ENCODE data around the gene CRACR2B.
A peak's percentile ranks its signal among the peaks of the same experiment; 100 is the strongest.

CRACR2B gene

GRCh38 chr11:827146-827896 is 398 bp upstream of the CRACR2B start:
- no peak for DNase-seq (ENCODE audit: low read depth)

- DNase-seq (ENCODE audit: low read depth) = no peak
Measured at GRCh38 chr11:828506-829175, 922 bp downstream of the CRACR2B start.

- DNase-seq (ENCODE audit: low read depth) = no peak
Measured at GRCh38 chr11:829176-829846, 1.6 kb downstream of the CRACR2B start.

DNA sequence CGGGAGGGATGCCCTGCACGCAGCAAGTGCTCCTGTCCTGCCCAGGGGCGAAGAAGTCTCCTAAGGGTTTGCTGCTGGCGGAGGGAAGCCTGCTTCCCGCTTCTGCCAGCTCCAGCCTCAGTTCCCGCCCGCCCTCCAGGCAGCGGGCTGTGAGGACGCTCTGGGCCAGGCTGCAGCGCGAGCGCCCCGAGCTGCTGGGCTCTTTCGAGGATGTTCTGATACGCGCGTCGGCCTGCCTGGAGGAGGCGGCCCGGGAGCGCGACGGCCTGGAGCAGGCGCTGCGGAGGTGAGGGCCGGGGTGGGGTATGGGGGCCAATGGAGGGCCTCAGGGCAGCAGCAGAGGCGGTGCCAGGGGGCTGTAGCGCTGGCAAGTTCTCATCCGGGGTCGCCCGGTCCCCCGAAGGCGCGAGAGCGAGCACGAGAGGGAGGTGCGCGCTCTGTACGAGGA is 2.2 kb downstream of the CRACR2B start:
- no peak for DNase-seq (ENCODE audit: low read depth)

- peak; percentile 33 for DNase-seq (ENCODE audit: low read depth)
Measured at GRCh38 chr11:830295-831117, 2.8 kb downstream of the CRACR2B start.

- DNase-seq (ENCODE audit: low read depth) = no peak
Measured at GRCh38 chr11:831118-831864, 3.6 kb downstream of the CRACR2B start.

GRCh38 chr11:831961-832528 is 4.3 kb downstream of the CRACR2B start:
- DNase-seq (ENCODE audit: low read depth) = no peak

DNA sequence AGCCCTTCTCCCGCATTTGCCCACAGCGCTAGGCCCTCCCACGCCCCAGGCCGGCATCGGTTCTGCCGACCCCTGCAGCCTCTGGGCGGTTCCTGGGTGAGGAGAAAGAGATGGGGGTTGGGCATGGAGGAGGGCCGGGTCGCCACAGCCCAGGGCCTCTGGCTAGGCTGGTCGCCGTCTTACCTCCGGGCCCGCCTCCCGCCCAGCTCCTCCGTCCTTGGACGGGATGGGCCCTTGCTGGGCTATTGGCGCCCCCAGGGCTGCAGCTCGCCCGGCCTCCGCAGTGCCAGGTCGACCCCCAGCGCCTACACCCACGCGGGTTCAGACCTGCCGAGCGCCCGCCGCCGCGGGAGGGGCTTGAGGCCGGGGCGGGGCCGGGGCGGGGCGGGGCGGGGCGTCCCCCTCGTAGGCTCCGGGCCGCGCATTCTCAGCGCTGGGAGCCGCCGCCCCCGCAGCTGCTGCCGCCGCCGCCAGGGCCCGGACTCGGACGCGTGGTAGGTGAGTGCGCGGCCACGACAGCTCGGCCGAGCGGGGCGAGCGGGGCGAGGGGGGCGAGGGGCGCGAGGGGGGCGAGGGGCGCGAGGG is 4.9 kb downstream of the CRACR2B start, which contains the start of gene CD151:
Gene CD151 (plus strand): TSS at position 424 of the 585 bp plus-strand sequence. CDS start 3,118 bp downstream, outside the sequence.
- DNase-seq (ENCODE audit: low read depth) = no peak

- DNase-seq (ENCODE audit: low read depth) = no peak
Measured at GRCh38 chr11:833114-833791, 5.5 kb downstream of the CRACR2B start.

DNA sequence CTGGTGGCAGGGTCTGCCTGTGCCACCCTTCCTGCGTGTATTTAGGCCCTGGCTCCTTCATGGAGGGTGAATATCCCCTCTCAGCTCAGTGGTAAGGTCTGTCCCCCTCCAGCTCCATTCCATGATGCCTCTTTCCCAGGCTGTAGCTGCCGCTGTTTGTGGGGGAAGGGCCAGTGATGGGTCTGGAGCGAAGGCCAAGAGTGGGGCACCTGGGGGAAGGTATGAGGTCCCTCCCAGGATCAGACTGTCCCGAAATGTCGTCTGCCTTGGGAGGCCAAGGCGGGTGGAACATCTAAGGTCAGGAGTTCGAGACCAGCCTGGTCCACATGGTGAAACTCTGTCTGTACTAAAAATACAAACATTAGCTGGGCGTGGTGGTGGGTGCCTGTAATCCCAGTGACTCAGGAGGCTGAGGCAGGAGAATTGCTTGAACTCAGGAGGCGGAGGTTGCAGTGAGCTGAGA is 6.2 kb downstream of the CRACR2B start:
- no peak for DNase-seq (ENCODE audit: low read depth)

- no peak for DNase-seq (ENCODE audit: low read depth)
Measured at GRCh38 chr11:834371-835316, 6.9 kb downstream of the CRACR2B start.

DNA sequence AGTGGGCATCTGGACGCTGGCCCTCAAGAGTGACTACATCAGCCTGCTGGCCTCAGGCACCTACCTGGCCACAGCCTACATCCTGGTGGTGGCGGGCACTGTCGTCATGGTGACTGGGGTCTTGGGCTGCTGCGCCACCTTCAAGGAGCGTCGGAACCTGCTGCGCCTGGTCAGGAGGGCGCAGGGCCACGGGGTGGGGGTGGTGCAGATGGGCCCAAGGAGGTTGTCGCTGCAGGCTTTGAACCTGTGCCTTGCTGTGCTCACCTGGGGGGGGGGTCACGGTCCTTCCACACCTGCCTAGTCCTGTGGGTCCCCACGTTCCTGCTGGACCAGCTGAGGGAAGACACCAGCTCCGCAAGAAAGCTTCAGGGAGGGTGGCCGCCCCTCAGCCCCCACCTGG is 8.6 kb downstream of the CRACR2B start:
- DNase-seq (ENCODE audit: low read depth) = no peak

DNA sequence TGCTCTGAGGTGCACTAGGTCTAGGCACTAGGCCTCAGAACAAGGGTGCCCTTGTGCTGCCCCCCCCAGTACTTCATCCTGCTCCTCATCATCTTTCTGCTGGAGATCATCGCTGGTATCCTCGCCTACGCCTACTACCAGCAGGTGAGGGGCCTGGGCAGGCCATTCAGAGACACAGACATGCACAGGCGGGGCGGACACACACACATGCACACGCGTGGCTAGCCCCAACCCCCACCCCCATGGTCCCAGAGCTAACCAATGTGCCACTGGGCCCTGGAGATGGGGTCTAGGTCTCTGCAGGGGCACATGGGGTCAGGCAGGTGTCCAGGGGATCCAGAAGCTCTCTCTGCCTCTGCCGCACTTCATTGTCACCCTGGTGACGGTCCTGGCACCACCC is 9.0 kb downstream of the CRACR2B start:
- no peak for DNase-seq (ENCODE audit: low read depth)

GRCh38 chr11:837189-837989 is 9.7 kb downstream of the CRACR2B start:
- no peak for DNase-seq (ENCODE audit: low read depth)

DNA sequence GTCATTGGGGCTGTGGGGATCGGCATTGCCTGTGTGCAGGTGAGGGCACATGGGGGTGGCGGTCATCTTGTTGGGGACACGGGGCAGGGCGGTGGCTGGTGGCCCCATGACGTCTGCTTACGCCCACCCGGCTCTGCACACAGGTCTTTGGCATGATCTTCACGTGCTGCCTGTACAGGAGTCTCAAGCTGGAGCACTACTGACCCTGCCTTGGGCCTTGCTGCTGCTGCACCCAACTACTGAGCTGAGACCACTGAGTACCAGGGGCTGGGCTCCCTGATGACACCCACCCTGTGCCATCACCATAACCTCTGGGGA is 10.2 kb downstream of the CRACR2B start:
- no peak for DNase-seq (ENCODE audit: low read depth)

GRCh38 chr11:838441-839279 is 10.9 kb downstream of the CRACR2B start:
- DNase-seq (ENCODE audit: low read depth) = no peak

- no peak for DNase-seq (ENCODE audit: low read depth)
Measured at GRCh38 chr11:839280-839623, 11.5 kb downstream of the CRACR2B start.
